GM19351 (cell line): ENCODE data around the gene CDX2.

Experiments
- ATAC-seq: cut with Tn5 transposase; IDR thresholded peaks from one replicate; pipeline ENCODE4 v1.9.1; 2021; ENCODE audit warnings: mild to moderate bottlenecking, moderate library complexity; ENCODE audit not compliant: unreplicated experiment

The CDX2 gene

GRCh38 chr13:27933118-27933517 lies 36.0 kb downstream of the CDX2 start:
- ATAC-seq = no peak

- no peak for ATAC-seq
These were observed 39.2 kb downstream of the CDX2 start for GRCh38 chr13:27929868-27930267.

GRCh38 chr13:27928805-27929753 lies 40.0 kb downstream of the CDX2 start:
- ATAC-seq = no peak

GRCh38 chr13:27928353-27928804 lies 40.7 kb downstream of the CDX2 start:
- ATAC-seq = no peak

- no peak for ATAC-seq
These were observed 41.4 kb downstream of the CDX2 start for GRCh38 chr13:27927444-27928352.

- ATAC-seq = no peak
These were observed 42.3 kb downstream of the CDX2 start for GRCh38 chr13:27926644-27927434.

GRCh38 chr13:27925220-27925991 lies 43.7 kb downstream of the CDX2 start:
- no peak for ATAC-seq

- no peak for ATAC-seq
These were observed 44.5 kb downstream of the CDX2 start for GRCh38 chr13:27924529-27925141.

GRCh38 chr13:27923794-27924528 lies 45.2 kb downstream of the CDX2 start:
- ATAC-seq = no peak

- ATAC-seq = no peak
These were observed 46.1 kb downstream of the CDX2 start for GRCh38 chr13:27922883-27923612.

- ATAC-seq = no peak
These were observed 46.9 kb downstream of the CDX2 start for GRCh38 chr13:27921961-27922882.

- ATAC-seq = no peak
These were observed 47.6 kb downstream of the CDX2 start for GRCh38 chr13:27921421-27921960.

- no peak for ATAC-seq
These were observed 48.3 kb downstream of the CDX2 start for GRCh38 chr13:27920677-27921420.

GRCh38 chr13:27919934-27920676 lies 49.0 kb downstream of the CDX2 start, which contains the start of gene PDX1:
PDX1 (plus strand) TSS chr13:27920000; CDS start chr13:27920139, 139 bp downstream.
- no peak for ATAC-seq

- ATAC-seq = no peak
These were observed 49.5 kb downstream of the CDX2 start for GRCh38 chr13:27919659-27919933.
